AG04450 (cell line): ENCODE results near the gene HOXB7. TPM values are rescaled to one million over a fixed set of nuclear protein-coding genes. Genes with fewer than 3 reads are reported as not detected.
A peak's percentile ranks its signal among the peaks of the same experiment; 100 is the strongest.

Source experiments
- CTCF ChIA-PET: fragments of 300-600, 350-600 bp; formaldehyde crosslinking; extraction: SDS; loops from one replicate; lab custom pipeline; 2022; ENCODE audit warnings: antibody characterized with exemption, inconsistent platforms; lab: Charles Lee
- POLR2A ChIA-PET: fragments of 350-600 bp; formaldehyde crosslinking; extraction: SDS; loops from one replicate; lab custom pipeline; 2021; ENCODE audit warnings: antibody characterized with exemption, inconsistent platforms; lab: Yijun Ruan, JAX
- DNase-seq: peaks from one replicate; pipeline ENCODE4 v3.0.0-alpha.2; 2011; ENCODE audit warnings: low read depth, low spot score
- H3K27ac ChIP-seq: one replicate; pipeline ENCODE4 v1.5.1; 2012; ENCODE audit warnings: low read depth, low read length, control low read depth
- H3K27me3 ChIP-seq: one replicate; pipeline ENCODE4 v1.6.0; 2012; ENCODE audit warnings: low read length; ENCODE audit not compliant: control insufficient read depth, insufficient read depth
- H3K4me3 ChIP-seq: 2 replicates; pipeline ENCODE4 v1.5.1; 2011; ENCODE audit warnings: mild to moderate bottlenecking, low read depth, low read length, control low read depth
- H3K9me3 ChIP-seq: 2 replicates; pipeline ENCODE4 v1.5.1; 2012; ENCODE audit warnings: low read length; ENCODE audit not compliant: control insufficient read depth, insufficient read depth
- polyA plus RNA-seq: library from polyadenylated mRNA; depleted of rRNA; stranded (reverse); fragments of >200 nt; gene quantifications from 2 replicates; pipeline ENCODE4 v1.2.3, GENCODE V29; 2011
- TF ChIP-seq, protein P1 (sequence below): IDR thresholded peaks from 2 replicates; pipeline ENCODE4 v1.5.1; 2011; ENCODE audit warnings: low read depth, low read length, control low read depth, inconsistent platforms

HOXB7 gene
- polyA plus RNA-seq, 1 experiment, result 11.3 TPM

DNA sequence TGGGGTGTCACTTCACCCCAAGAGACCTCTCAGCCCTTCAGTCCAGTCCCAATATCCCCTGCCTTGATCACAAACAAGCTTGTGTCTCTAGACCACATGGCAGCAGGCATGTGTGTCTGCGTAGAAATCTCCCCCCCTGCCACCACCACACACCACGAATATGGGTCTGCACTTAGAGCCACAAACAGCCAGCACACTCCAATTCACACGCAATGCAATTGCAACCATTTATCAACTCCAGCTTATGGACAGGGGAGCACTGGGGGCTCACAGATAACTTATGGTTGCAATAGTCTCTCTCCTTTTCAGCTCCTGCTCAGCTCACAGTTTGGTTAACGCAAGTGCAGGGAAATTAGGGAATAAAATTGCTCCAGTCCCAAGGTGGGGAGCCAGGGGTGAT is 12.8 kb upstream of the HOXB7 start:
- Histone ChIP-seq H3K27me3 (peaks cover 98% of the 10 kb centered on the region), H3K4me3 (no peak overlapping the region), H3K27ac (no peak overlapping the region), H3K9me3 (peaks cover 6% of the 10 kb centered on the region; the same call in 1 of the 2 replicates)
- POLR2A ChIA-PET, result no interaction called here
- no peak for DNase-seq
- TF ChIP-seq, protein P1, sequence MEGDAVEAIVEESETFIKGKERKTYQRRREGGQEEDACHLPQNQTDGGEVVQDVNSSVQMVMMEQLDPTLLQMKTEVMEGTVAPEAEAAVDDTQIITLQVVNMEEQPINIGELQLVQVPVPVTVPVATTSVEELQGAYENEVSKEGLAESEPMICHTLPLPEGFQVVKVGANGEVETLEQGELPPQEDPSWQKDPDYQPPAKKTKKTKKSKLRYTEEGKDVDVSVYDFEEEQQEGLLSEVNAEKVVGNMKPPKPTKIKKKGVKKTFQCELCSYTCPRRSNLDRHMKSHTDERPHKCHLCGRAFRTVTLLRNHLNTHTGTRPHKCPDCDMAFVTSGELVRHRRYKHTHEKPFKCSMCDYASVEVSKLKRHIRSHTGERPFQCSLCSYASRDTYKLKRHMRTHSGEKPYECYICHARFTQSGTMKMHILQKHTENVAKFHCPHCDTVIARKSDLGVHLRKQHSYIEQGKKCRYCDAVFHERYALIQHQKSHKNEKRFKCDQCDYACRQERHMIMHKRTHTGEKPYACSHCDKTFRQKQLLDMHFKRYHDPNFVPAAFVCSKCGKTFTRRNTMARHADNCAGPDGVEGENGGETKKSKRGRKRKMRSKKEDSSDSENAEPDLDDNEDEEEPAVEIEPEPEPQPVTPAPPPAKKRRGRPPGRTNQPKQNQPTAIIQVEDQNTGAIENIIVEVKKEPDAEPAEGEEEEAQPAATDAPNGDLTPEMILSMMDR, result no peak
- CTCF ChIA-PET, result interaction anchor here (0.7 to 1.7 kb wide), 4 partner anchors 13 to 316 kb away, joined by 3 to 6 read pairs (median 4); no protein-coding TSS in a partner anchor

DNA sequence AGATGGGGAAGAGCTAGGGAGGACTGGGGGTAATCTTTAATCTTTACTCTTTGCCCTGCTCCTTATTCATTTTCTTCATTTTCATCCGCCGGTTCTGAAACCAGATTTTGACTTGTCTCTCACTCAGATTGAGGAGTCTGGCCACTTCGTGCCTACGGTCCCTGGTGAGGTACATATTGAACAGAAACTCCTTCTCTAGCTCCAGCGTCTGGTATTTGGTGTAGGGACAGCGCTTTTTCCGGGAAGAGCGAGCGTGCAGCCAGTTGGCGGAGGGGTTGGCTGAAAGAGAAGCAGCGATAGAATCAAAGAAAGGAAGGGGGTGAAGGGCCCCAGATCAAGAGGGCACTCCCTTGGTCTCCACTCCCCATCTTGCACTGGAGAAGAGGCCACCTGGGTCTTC is 12.0 kb upstream of the HOXB7 start:
- CTCF ChIA-PET, result interaction anchor here (0.7 to 2.9 kb wide), 7 partner anchors 14 to 315 kb away, joined by 3 to 10 read pairs (median 4); no protein-coding TSS in a partner anchor
- H3K27ac ChIP-seq, result no peak overlapping the region
- peaks cover 6% of the 10 kb centered on the region; the same call in 1 of the 2 replicates for H3K9me3 ChIP-seq
- peaks cover 95% of the 10 kb centered on the region for H3K27me3 ChIP-seq
- POLR2A ChIA-PET, result no interaction called here
- no peak for DNase-seq
- no peak overlapping the region for H3K4me3 ChIP-seq
- TF ChIP-seq, protein P1, result no peak

DNA sequence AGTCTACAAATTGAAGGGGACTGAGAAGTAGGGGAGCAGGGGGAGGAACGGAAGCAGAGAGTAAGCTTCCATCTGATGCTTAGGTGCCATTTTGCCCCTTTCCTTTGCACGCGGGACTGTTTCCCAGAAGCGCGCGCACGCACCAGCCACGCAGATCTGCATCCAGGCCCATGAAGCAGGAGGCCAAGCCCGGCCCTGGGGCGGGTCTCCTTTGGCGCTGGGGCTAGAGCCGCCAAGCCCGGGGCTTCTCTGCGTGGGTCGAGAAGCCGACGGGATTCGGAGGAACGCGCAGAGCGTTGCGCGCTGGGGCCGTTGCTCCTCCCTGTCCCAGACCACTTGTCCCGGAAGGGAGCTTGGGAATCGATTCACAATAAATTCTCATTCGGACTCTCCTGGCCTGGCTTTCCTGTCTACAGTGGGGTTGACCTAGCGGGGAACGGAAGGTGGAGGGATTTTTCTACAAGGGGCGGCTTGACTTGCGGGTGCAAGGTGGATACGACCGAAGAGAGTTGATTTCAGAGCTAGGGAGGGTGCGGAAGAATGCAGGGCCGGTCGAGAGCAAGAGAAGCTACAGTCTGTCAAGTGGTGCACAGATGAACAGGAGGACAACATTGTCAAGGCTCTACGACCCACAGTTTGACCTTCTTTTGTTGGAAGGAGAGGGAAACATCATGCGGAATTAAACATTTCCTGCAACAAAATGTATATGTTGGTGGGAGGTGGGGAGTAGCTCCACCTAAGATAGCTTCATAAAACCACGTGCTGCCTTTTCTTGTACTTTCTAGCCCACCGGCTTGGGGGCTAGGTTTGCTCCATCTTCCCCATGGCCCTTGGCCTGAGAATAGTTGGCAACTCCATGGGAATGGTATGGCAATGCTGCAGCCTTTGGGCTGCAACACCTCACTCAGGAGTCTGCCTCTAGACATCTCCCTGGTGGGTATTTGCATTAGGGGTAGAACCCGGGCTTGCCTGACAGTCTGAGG is 10.9 kb upstream of the HOXB7 start:
- Histone ChIP-seq H3K9me3 (peaks cover 6% of the 10 kb centered on the region; the same call in 1 of the 2 replicates), H3K27me3 (peaks cover 95% of the 10 kb centered on the region), H3K4me3 (no peak overlapping the region), H3K27ac (no peak overlapping the region)
- CTCF ChIA-PET, result interaction anchor here (0.6 to 2.9 kb wide), 5 partner anchors 57 to 491 kb away, joined by 3 to 10 read pairs (median 4); no protein-coding TSS in a partner anchor
- no peak for DNase-seq
- TF ChIP-seq, protein P1, result no peak
- POLR2A ChIA-PET, result no interaction called here

DNA sequence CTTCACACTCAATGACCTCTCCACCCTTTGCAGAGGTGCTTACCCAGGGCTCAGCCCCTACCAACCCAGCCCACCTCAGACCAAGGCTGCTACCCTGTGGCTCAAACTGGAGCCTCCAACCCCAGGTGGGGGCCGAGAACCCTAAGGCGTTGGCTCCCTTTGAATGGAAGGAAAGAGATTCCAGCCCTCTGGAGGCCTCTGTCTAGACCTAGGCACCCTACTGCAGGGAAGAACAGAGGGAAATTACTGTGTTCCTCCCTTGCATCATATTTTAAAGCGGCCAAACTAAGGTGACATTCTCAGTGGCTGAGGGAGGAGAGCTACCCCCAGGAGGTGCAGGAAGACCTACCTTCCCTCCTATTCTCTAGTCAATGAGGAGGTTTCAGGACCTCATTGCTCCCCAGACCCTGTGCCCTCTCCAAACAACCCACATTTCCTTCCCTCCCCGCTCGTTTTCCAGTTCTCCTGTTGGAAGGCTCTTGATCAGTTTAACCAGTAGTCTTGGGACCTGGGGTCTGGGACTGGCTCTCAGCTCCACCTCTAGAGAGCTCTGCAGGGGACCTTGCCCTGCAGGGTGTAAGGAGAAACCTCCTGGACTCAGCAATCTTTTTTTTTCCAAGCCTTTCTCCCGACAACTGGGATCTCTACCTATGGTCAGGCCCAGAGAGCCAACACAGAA is 9.8 kb upstream of the HOXB7 start:
- TF ChIP-seq, protein P1, result no peak
- POLR2A ChIA-PET, result no interaction called here
- Histone ChIP-seq H3K27ac (peak overlapping the region; percentile 11), H3K27me3 (peaks cover 96% of the 10 kb centered on the region), H3K4me3 (no peak overlapping the region), H3K9me3 (peaks cover 6% of the 10 kb centered on the region; the same call in 1 of the 2 replicates)
- no peak for DNase-seq
- CTCF ChIA-PET, result interaction anchor here (0.6 to 3.9 kb wide), 6 partner anchors 279 to 490 kb away, joined by 3 to 42 read pairs (median 4); no protein-coding TSS in a partner anchor
